Measurements from ENCODE around the gene MICU1.

MICU1 gene

GRCh38 chr10:72665925-72666324, 40.0 kb upstream of the MICU1 start:
- no peaks in the 10 kb centered on the region for H3K9me2 ChIP-seq (replicated peaks; ENCODE audit: insufficient read depth, low read length)
- no peak overlapping the region for H3K9ac ChIP-seq (ENCODE audit: low read length)
- no peaks in the 10 kb centered on the region for H3K36me3 ChIP-seq (ENCODE audit: low read length)
- TF ChIP-seq, protein P1, sequence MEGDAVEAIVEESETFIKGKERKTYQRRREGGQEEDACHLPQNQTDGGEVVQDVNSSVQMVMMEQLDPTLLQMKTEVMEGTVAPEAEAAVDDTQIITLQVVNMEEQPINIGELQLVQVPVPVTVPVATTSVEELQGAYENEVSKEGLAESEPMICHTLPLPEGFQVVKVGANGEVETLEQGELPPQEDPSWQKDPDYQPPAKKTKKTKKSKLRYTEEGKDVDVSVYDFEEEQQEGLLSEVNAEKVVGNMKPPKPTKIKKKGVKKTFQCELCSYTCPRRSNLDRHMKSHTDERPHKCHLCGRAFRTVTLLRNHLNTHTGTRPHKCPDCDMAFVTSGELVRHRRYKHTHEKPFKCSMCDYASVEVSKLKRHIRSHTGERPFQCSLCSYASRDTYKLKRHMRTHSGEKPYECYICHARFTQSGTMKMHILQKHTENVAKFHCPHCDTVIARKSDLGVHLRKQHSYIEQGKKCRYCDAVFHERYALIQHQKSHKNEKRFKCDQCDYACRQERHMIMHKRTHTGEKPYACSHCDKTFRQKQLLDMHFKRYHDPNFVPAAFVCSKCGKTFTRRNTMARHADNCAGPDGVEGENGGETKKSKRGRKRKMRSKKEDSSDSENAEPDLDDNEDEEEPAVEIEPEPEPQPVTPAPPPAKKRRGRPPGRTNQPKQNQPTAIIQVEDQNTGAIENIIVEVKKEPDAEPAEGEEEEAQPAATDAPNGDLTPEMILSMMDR (IDR thresholded peaks at IDR 0.05; ENCODE audit: insufficient read depth, low read length, poor library complexity, severe bottlenecking) = no peak
- no peak for TF ChIP-seq EZH2phosphoT487 (conservative IDR thresholded peaks at IDR 0.05; ENCODE audit: low read length)
- no peaks in the 10 kb centered on the region for H3K9me3 ChIP-seq (ENCODE audit: insufficient read depth, low read length)
- H3K79me2 ChIP-seq (ENCODE audit: insufficient read depth, low read length) = no peaks in the 10 kb centered on the region
- H3K27me3 ChIP-seq (ENCODE audit: low read length) = no peaks in the 10 kb centered on the region
- no peak overlapping the region for H2AFZ ChIP-seq (ENCODE audit: low read depth, low read length, severe bottlenecking)
- no peak overlapping the region for H3K27ac ChIP-seq (ENCODE audit: low read depth, low read length)
- no peak overlapping the region for H3K4me3 ChIP-seq (ENCODE audit: insufficient read depth, low read length, poor library complexity, severe bottlenecking)
- H3K4me2 ChIP-seq (ENCODE audit: low read depth, low read length, poor library complexity, severe bottlenecking) = no peak overlapping the region
- H3F3A ChIP-seq (ENCODE audit: insufficient read depth) = no peaks in the 10 kb centered on the region
- H4K20me1 ChIP-seq (ENCODE audit: low read depth, low read length) = no peaks in the 10 kb centered on the region

GRCh38 chr10:72663971-72664370, 38.1 kb upstream of the MICU1 start:
- H3K9me2 ChIP-seq (replicated peaks; ENCODE audit: insufficient read depth, low read length) = no peaks in the 10 kb centered on the region
- no peaks in the 10 kb centered on the region for H4K20me1 ChIP-seq (ENCODE audit: low read depth, low read length)
- no peaks in the 10 kb centered on the region for H3K27me3 ChIP-seq (ENCODE audit: low read length)
- H3K4me3 ChIP-seq (ENCODE audit: insufficient read depth, low read length, poor library complexity, severe bottlenecking) = no peak overlapping the region
- no peak overlapping the region for H3K27ac ChIP-seq (ENCODE audit: low read depth, low read length)
- H3K9ac ChIP-seq (ENCODE audit: low read length) = no peak overlapping the region
- H2AFZ ChIP-seq (ENCODE audit: low read depth, low read length, severe bottlenecking) = no peak overlapping the region
- H3K9me3 ChIP-seq (ENCODE audit: insufficient read depth, low read length) = no peaks in the 10 kb centered on the region
- no peak overlapping the region for H3K4me2 ChIP-seq (ENCODE audit: low read depth, low read length, poor library complexity, severe bottlenecking)
- H3F3A ChIP-seq (ENCODE audit: insufficient read depth) = no peaks in the 10 kb centered on the region
- no peaks in the 10 kb centered on the region for H3K36me3 ChIP-seq (ENCODE audit: low read length)
- H3K79me2 ChIP-seq (ENCODE audit: insufficient read depth, low read length) = no peaks in the 10 kb centered on the region
- TF ChIP-seq, protein P1 (IDR thresholded peaks at IDR 0.05; ENCODE audit: insufficient read depth, low read length, poor library complexity, severe bottlenecking) = no peak

GRCh38 chr10:72661431-72661830, 35.6 kb upstream of the MICU1 start:
- no peaks in the 10 kb centered on the region for H3K9me3 ChIP-seq (ENCODE audit: insufficient read depth, low read length)
- no peaks in the 10 kb centered on the region for H3K79me2 ChIP-seq (ENCODE audit: insufficient read depth, low read length)
- no peaks in the 10 kb centered on the region for H3K9me2 ChIP-seq (replicated peaks; ENCODE audit: insufficient read depth, low read length)
- no peaks in the 10 kb centered on the region for H3K36me3 ChIP-seq (ENCODE audit: low read length)
- H4K20me1 ChIP-seq (ENCODE audit: low read depth, low read length) = no peaks in the 10 kb centered on the region
- H3K27ac ChIP-seq (ENCODE audit: low read depth, low read length) = no peak overlapping the region
- no peak overlapping the region for H3K9ac ChIP-seq (ENCODE audit: low read length)
- TF ChIP-seq, protein P1 (IDR thresholded peaks at IDR 0.05; ENCODE audit: insufficient read depth, low read length, poor library complexity, severe bottlenecking) = no peak
- TF ChIP-seq EZH2phosphoT487 (conservative IDR thresholded peaks at IDR 0.05; ENCODE audit: low read length) = no peak
- H3K4me2 ChIP-seq (ENCODE audit: low read depth, low read length, poor library complexity, severe bottlenecking) = no peak overlapping the region
- H3K27me3 ChIP-seq (ENCODE audit: low read length) = no peaks in the 10 kb centered on the region
- H3F3A ChIP-seq (ENCODE audit: insufficient read depth) = no peaks in the 10 kb centered on the region
- no peak overlapping the region for H2AFZ ChIP-seq (ENCODE audit: low read depth, low read length, severe bottlenecking)
- H3K4me3 ChIP-seq (ENCODE audit: insufficient read depth, low read length, poor library complexity, severe bottlenecking) = no peak overlapping the region

GRCh38 chr10:72660220-72660619, 34.3 kb upstream of the MICU1 start:
- no peak overlapping the region for H3K4me2 ChIP-seq (ENCODE audit: low read depth, low read length, poor library complexity, severe bottlenecking)
- no peak overlapping the region for H3K4me3 ChIP-seq (ENCODE audit: insufficient read depth, low read length, poor library complexity, severe bottlenecking)
- H3K79me2 ChIP-seq (ENCODE audit: insufficient read depth, low read length) = no peaks in the 10 kb centered on the region
- H3F3A ChIP-seq (ENCODE audit: insufficient read depth) = no peaks in the 10 kb centered on the region
- H3K36me3 ChIP-seq (ENCODE audit: low read length) = no peaks in the 10 kb centered on the region
- H3K9me3 ChIP-seq (ENCODE audit: insufficient read depth, low read length) = no peaks in the 10 kb centered on the region
- H3K9ac ChIP-seq (ENCODE audit: low read length) = no peak overlapping the region
- H4K20me1 ChIP-seq (ENCODE audit: low read depth, low read length) = no peaks in the 10 kb centered on the region
- H3K27me3 ChIP-seq (ENCODE audit: low read length) = no peaks in the 10 kb centered on the region
- H3K9me2 ChIP-seq (replicated peaks; ENCODE audit: insufficient read depth, low read length) = no peaks in the 10 kb centered on the region
- no peak overlapping the region for H2AFZ ChIP-seq (ENCODE audit: low read depth, low read length, severe bottlenecking)
- H3K27ac ChIP-seq (ENCODE audit: low read depth, low read length) = no peak overlapping the region
- TF ChIP-seq EZH2phosphoT487 (conservative IDR thresholded peaks at IDR 0.05; ENCODE audit: low read length) = no peak
- TF ChIP-seq, protein P1 (IDR thresholded peaks at IDR 0.05; ENCODE audit: insufficient read depth, low read length, poor library complexity, severe bottlenecking) = no peak

All from SU-DHL-6 (cell line).